H9 (cell line): ENCODE data around the gene RPLP1. TPM values are rescaled to one million over a fixed set of nuclear protein-coding genes. Genes with fewer than 3 reads are reported as not detected.

Experiments used
- DNase-seq: peaks from one replicate; pipeline ENCODE4 v3.0.0-alpha.2; 2017
- H2AFZ ChIP-seq: one replicate; pipeline ENCODE4 v1.6.1; 2013; ENCODE audit warnings: mild to moderate bottlenecking, low read length, control low read depth, moderate library complexity
- H2AK5ac ChIP-seq: 2 replicates; pipeline ENCODE4 v1.6.1; 2013; ENCODE audit warnings: low read length, control low read depth, mixed read lengths; ENCODE audit not compliant: insufficient read length
- H2BK120ac ChIP-seq: one replicate; pipeline ENCODE4 v1.6.1; 2013; ENCODE audit warnings: low read depth, mild to moderate bottlenecking, low read length, control low read depth, inconsistent platforms; ENCODE audit not compliant: poor library complexity, severe bottlenecking
- H2BK12ac ChIP-seq: 2 replicates; pipeline ENCODE4 v1.6.1; 2013; ENCODE audit warnings: low read length, control low read depth, mixed read lengths, low read depth; ENCODE audit not compliant: insufficient read length
- H2BK15ac ChIP-seq: 2 replicates; pipeline ENCODE4 v1.6.1; 2013; ENCODE audit warnings: low read depth, low read length, control low read depth
- H2BK20ac ChIP-seq: one replicate; pipeline ENCODE4 v1.6.1; 2013; ENCODE audit warnings: low read depth, mild to moderate bottlenecking, low read length, control low read depth, inconsistent platforms; ENCODE audit not compliant: poor library complexity, severe bottlenecking
- H2BK5ac ChIP-seq: 2 replicates; pipeline ENCODE4 v1.6.1; 2013; ENCODE audit warnings: low read length, control low read depth, mixed read lengths; ENCODE audit not compliant: insufficient read length
- H3K14ac ChIP-seq: 2 replicates; pipeline ENCODE4 v1.6.1; 2013; ENCODE audit warnings: low read length, control low read depth; ENCODE audit not compliant: insufficient read depth
- H3K18ac ChIP-seq: 2 replicates; pipeline ENCODE4 v1.6.1; 2013; ENCODE audit warnings: low read depth, mild to moderate bottlenecking, mixed read lengths, low read length, control low read depth; ENCODE audit not compliant: insufficient read length
- H3K23ac ChIP-seq: 2 replicates; pipeline ENCODE4 v1.6.1; 2013; ENCODE audit warnings: low read length, control low read depth, mixed read lengths, low read depth; ENCODE audit not compliant: insufficient read length
- H3K23me2 ChIP-seq: 2 replicates; pipeline ENCODE4 v1.6.1; 2013; ENCODE audit warnings: low read depth, mild to moderate bottlenecking, mixed read lengths, low read length, control low read depth; ENCODE audit not compliant: insufficient read length, poor library complexity, severe bottlenecking
- H3K27ac ChIP-seq: 2 replicates; pipeline ENCODE4 v1.5.1; 2013; ENCODE audit warnings: low read length, control low read depth, mixed read lengths, low read depth; ENCODE audit not compliant: insufficient read length
- H3K27me3 ChIP-seq: 2 replicates; pipeline ENCODE4 v1.6.1; 2013; ENCODE audit warnings: low read length, control low read depth, inconsistent platforms; ENCODE audit not compliant: insufficient read depth
- H3K4ac ChIP-seq: 2 replicates; pipeline ENCODE4 v1.6.1; 2013; ENCODE audit warnings: low read depth, mild to moderate bottlenecking, control low read depth, inconsistent platforms, low read length, moderate library complexity
- H3K4me1 ChIP-seq: 2 replicates; pipeline ENCODE4 v1.6.1; 2013; ENCODE audit warnings: low read length, control low read depth, inconsistent platforms; ENCODE audit not compliant: insufficient read depth
- H3K4me2 ChIP-seq: 2 replicates; pipeline ENCODE4 v1.6.1; 2013; ENCODE audit warnings: low read length, control low read depth, mixed read lengths; ENCODE audit not compliant: insufficient read length, insufficient read depth
- H3K56ac ChIP-seq: 2 replicates; pipeline ENCODE4 v1.6.1; 2013; ENCODE audit warnings: low read depth, mild to moderate bottlenecking, mixed read lengths, low read length, control low read depth; ENCODE audit not compliant: insufficient read length
- H3K79me1 ChIP-seq: 2 replicates; pipeline ENCODE4 v1.6.1; 2013; ENCODE audit warnings: low read depth, mild to moderate bottlenecking, moderate library complexity, low read length, control low read depth, inconsistent platforms; ENCODE audit not compliant: insufficient read depth, poor library complexity, severe bottlenecking
- H3K79me2 ChIP-seq: 2 replicates; pipeline ENCODE4 v1.6.1; 2013; ENCODE audit warnings: low read length, control low read depth, inconsistent platforms; ENCODE audit not compliant: insufficient read depth
- H3K9ac ChIP-seq: 2 replicates; pipeline ENCODE4 v1.6.1; 2013; ENCODE audit warnings: low read length, control low read depth, mixed read lengths; ENCODE audit not compliant: insufficient read length; ENCODE audit errors: extremely low read depth
- H3K9me3 ChIP-seq: one replicate; pipeline ENCODE4 v1.6.1; 2013; ENCODE audit warnings: low read depth, low read length, inconsistent platforms; ENCODE audit not compliant: control insufficient read depth
- H3T11ph ChIP-seq: one replicate; pipeline ENCODE4 v1.6.1; 2013; ENCODE audit warnings: mild to moderate bottlenecking, low read length, control low read depth, inconsistent platforms
- H4K20me1 ChIP-seq: one replicate; pipeline ENCODE4 v1.6.1; 2013; ENCODE audit not compliant: control insufficient read depth, insufficient read length, insufficient read depth
- H4K5ac ChIP-seq: 2 replicates; pipeline ENCODE4 v1.6.1; 2013; ENCODE audit warnings: low read depth, mild to moderate bottlenecking, mixed read lengths, low read length, control low read depth; ENCODE audit not compliant: insufficient read length
- H4K8ac ChIP-seq: replicated peaks from 2 replicates; pipeline ENCODE4 v1.6.1; 2013; ENCODE audit warnings: low read length, control low read depth, mixed read lengths, low read depth; ENCODE audit not compliant: insufficient read length
- H4K91ac ChIP-seq: 2 replicates; pipeline ENCODE4 v1.6.1; 2013; ENCODE audit warnings: low read depth, mild to moderate bottlenecking, moderate library complexity, mixed read lengths, low read length, control low read depth; ENCODE audit not compliant: insufficient read length
- H3K27ac Mint-ChIP-seq, 3 experiments: 2 replicates in 2 of 3; 3 replicates in 1 of 3; pipeline ENCODE4 v1.8.0; 2020 to 2021; ENCODE audit warnings: mixed read lengths in 3 of 3, mild to moderate bottlenecking in 1 of 3, moderate library complexity in 1 of 3
- H3K27me3 Mint-ChIP-seq: 2 replicates; pipeline ENCODE4 v1.8.0; 2021; ENCODE audit warnings: low read depth, mild to moderate bottlenecking, moderate library complexity, mixed read lengths
- H3K36me3 Mint-ChIP-seq, 3 experiments: 2 replicates in 2 of 3; 3 replicates in 1 of 3; pipeline ENCODE4 v1.8.0; 2020 to 2021; ENCODE audit warnings: low read depth in 3 of 3, mixed read lengths in 3 of 3; ENCODE audit not compliant: insufficient read depth in 1 of 3
- H3K4me1 Mint-ChIP-seq, 2 experiments: 2 replicates each; pipeline ENCODE4 v1.8.0; 2020; ENCODE audit warnings: mixed read lengths in 2 of 2
- H3K4me3 Mint-ChIP-seq, 2 experiments: 2 replicates in 1 of 2; 3 replicates in 1 of 2; pipeline ENCODE4 v1.8.0; 2020 to 2021; ENCODE audit warnings: mild to moderate bottlenecking in 2 of 2, mixed read lengths in 2 of 2, moderate library complexity in 1 of 2
- H3K9me3 Mint-ChIP-seq, 2 experiments: 2 replicates in 1 of 2; 3 replicates in 1 of 2; pipeline ENCODE4 v1.8.0; 2020; ENCODE audit warnings: mild to moderate bottlenecking in 2 of 2, mixed read lengths in 2 of 2, moderate library complexity in 1 of 2
- WGBS: extraction: QIAGEN DNeasy Blood & Tissue Kit; methylation state at CpG from one replicate; pipeline ENCODE4 v1.1.7; 2013; ENCODE audit warnings: missing lambda C conversion rate, low lambda C conversion rate, mixed read lengths; ENCODE audit not compliant: insufficient read length; ENCODE audit errors: extremely low coverage; 5-methylcytosine and 5-hydroxymethylcytosine counted together
- total RNA-seq: library from RNA; stranded (reverse); gene quantifications from 2 replicates; pipeline ENCODE4 v1.2.1, GENCODE V29; 2021
- TF ChIP-seq, protein P1 (sequence below): fragments of 200-600 bp; sonication (generic); conservative IDR thresholded peaks from 3 replicates; pipeline ENCODE4 v1.8.0; 2021; ENCODE audit warnings: antibody characterized with exemption, mild to moderate bottlenecking

RPLP1 gene
- total RNA-seq, 1 experiment from 2014 or later = 1,715 TPM

- Histone ChIP-seq H3K23ac (no peak overlapping the region), H3K56ac (no peak overlapping the region), H3T11ph (no peak overlapping the region), H3K18ac (no peak overlapping the region), H3K27ac (no peak overlapping the region), H3K14ac (no peak overlapping the region), H4K20me1 (no peaks in the 10 kb centered on the region), H2AK5ac (no peak overlapping the region), H3K9ac (no peak overlapping the region), H3K79me2 (no peaks in the 10 kb centered on the region), H2BK12ac (no peak overlapping the region), H2AFZ (no peak overlapping the region), H2BK20ac (no peak overlapping the region), H4K8ac (no peak overlapping the region), H4K5ac (no peak overlapping the region), H3K4ac (no peak overlapping the region), H3K79me1 (no peaks in the 10 kb centered on the region), H2BK15ac (no peak overlapping the region), H3K4me2 (no peak overlapping the region), H2BK5ac (no peak overlapping the region), H3K4me1 (no peaks in the 10 kb centered on the region), H2BK120ac (no peak overlapping the region), H3K9me3 (no peaks in the 10 kb centered on the region), H4K91ac (no peak overlapping the region), H3K23me2 (no peaks in the 10 kb centered on the region), H3K27me3 (no peaks in the 10 kb centered on the region)
- H3K36me3 Mint-ChIP-seq = peaks cover 1 to 12% (median 3%) of the 10 kb centered on the region in 3 experiments; a peak in 4 of 7 replicates
- no CpG with 5 or more reads among the region's 13 CpGs for WGBS
- H3K9me3 Mint-ChIP-seq = peaks cover 8 to 9% of the 10 kb centered on the region in 2 experiments
- H3K4me1 Mint-ChIP-seq = no peaks in the 10 kb centered on the region
- H3K27ac Mint-ChIP-seq = no peak overlapping the region
- TF ChIP-seq, protein P1, sequence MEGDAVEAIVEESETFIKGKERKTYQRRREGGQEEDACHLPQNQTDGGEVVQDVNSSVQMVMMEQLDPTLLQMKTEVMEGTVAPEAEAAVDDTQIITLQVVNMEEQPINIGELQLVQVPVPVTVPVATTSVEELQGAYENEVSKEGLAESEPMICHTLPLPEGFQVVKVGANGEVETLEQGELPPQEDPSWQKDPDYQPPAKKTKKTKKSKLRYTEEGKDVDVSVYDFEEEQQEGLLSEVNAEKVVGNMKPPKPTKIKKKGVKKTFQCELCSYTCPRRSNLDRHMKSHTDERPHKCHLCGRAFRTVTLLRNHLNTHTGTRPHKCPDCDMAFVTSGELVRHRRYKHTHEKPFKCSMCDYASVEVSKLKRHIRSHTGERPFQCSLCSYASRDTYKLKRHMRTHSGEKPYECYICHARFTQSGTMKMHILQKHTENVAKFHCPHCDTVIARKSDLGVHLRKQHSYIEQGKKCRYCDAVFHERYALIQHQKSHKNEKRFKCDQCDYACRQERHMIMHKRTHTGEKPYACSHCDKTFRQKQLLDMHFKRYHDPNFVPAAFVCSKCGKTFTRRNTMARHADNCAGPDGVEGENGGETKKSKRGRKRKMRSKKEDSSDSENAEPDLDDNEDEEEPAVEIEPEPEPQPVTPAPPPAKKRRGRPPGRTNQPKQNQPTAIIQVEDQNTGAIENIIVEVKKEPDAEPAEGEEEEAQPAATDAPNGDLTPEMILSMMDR = peak; percentile 99
- peak; percentile 82 for DNase-seq
- no peak overlapping the region for H3K4me3 Mint-ChIP-seq
- peaks cover 2% of the 10 kb centered on the region for H3K27me3 Mint-ChIP-seq
These were observed 25.7 kb downstream of the RPLP1 start for GRCh38 chr15:69478259-69478781.
